C4-2B (cell line): ENCODE results near the gene H2AZ2.

Experiments used
- H3K27ac ChIP-seq: fragments of 450-650 bp; 2 replicates; pipeline ENCODE4 v1.5.1; 2017
- CTCF ChIP-seq: fragments of 450-650 bp; conservative IDR thresholded peaks from 2 replicates; pipeline ENCODE4 v1.5.1; 2017; ENCODE audit warnings: mild to moderate bottlenecking
- ZFX ChIP-seq: fragments of 450-650 bp; IDR thresholded peaks from 2 replicates; pipeline ENCODE4 v1.6.1; 2017

H2AZ2 gene

GRCh38 chr7:44847920-44848634 is at the start of gene H2AZ2:
Gene H2AZ2 (minus strand): TSS chr7:44848087. CDS start chr7:44847971, 116 bp downstream.
- TF ChIP-seq CTCF (peak; percentile 59), ZFX (no peak)

GRCh38 chr7:44897309-44897708 is 49.4 kb upstream of the H2AZ2 start:
- H3K27ac ChIP-seq, result no peak overlapping the region
- TF ChIP-seq ZFX (no peak), CTCF (no peak)

More at GRCh38 chr7:44847920-44848634, at the start of gene H2AZ2:
- peak within 1 kb of the TSS; percentile 87 for H3K27ac ChIP-seq

GRCh38 chr7:44894888-44895580 is 47.1 kb upstream of the H2AZ2 start:
- TF ChIP-seq ZFX, result no peak
- no peak for TF ChIP-seq CTCF
- H3K27ac ChIP-seq, result no peak overlapping the region

- no peak for TF ChIP-seq ZFX
- no peak for TF ChIP-seq CTCF
- H3K27ac ChIP-seq, result no peak overlapping the region
These were observed 45.9 kb upstream of the H2AZ2 start for GRCh38 chr7:44893710-44894234.

GRCh38 chr7:44891791-44892190 is 43.9 kb upstream of the H2AZ2 start:
- TF ChIP-seq CTCF (no peak), ZFX (no peak)
- no peak overlapping the region for H3K27ac ChIP-seq

GRCh38 chr7:44891372-44891771 is 43.5 kb upstream of the H2AZ2 start:
- TF ChIP-seq ZFX, result no peak
- TF ChIP-seq CTCF, result no peak
- no peak overlapping the region for H3K27ac ChIP-seq
